ENCODE data around the gene DCLRE1C. TPM values are rescaled to one million over a fixed set of nuclear protein-coding genes. Genes with fewer than 3 reads are reported as not detected.

Gene DCLRE1C
- total and polyA plus RNA-seq, 9 of the 15 experiments (the other 6 are each of a cell fraction or from before 2014, with no cell fraction given) = 8.8 to 22.2 (median 13.9) TPM

DNA sequence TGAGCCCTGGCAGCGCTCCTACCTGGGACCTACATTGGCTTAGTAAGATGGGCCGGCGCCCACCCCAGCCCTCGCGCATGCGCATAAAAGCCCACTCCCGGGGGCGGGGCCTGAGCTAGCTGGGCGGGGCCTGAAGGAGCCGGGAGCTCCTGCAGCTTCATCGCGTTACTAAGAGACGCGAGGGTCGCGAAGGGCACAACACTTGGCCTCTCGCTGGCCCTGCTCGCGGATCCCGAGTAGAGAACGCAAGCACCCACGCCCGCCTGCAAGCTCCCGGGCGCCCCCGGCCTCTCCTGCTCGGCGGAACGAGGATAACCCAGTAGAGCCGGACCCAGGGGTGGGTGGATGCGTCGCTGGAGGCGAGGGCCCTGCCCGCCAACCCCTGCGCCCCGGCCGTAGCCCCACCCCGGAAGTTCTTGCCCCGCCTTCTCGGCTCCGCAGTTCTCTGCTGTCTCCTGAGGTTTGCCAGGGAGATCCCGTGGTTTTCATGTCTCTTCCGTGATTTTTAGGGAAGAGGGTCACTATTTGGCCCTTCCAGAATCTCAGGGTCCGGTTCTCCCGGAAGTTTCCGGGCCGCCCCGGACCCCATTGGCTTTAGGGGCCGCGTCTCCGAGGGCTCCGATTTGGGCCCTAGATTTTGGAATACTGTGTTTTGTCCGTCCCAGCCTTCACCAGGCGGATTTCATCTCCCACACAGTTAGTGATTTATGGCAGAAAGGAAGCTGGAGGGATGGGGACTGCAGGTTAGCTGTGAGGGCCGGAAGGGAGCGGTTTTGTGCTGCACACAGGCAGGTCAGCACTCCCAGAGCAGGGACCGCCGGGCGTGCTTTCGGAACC lies 5.5 kb upstream of the DCLRE1C start, which contains the start of gene MEIG1 (continued):
- TF ChIP-seq MTA3 (IDR thresholded peaks at IDR 0.05; ENCODE audit: borderline replicate concordance) (peak; percentile 64; the same call in 1 of the 2 replicates), ERF (CRISPR knock-in tag; IDR thresholded peaks at IDR 0.05) (no peak), NFXL1 (CRISPR knock-in tag; IDR thresholded peaks at IDR 0.05) (no peak), PRPF4 (IDR thresholded peaks at IDR 0.05; ENCODE audit: insufficient read depth, low read depth, low read length, poor library complexity, severe bottlenecking) (no peak), ATF2 (CRISPR knock-in tag; IDR thresholded peaks at IDR 0.05) (no peak), POLR3G (IDR thresholded peaks at IDR 0.05; ENCODE audit: extremely low read depth, insufficient read length, insufficient replicate concordance) (no peak), RNF219 (CRISPR knock-in tag; IDR thresholded peaks at IDR 0.05) (no peak), CBX1 (IDR thresholded peaks at IDR 0.05; ENCODE audit: low read depth) (no peak; the same call in 1 of the 2 replicates), ZNF280B (CRISPR knock-in tag; IDR thresholded peaks at IDR 0.05) (no peak), EP300 (IDR thresholded peaks at IDR 0.05; ENCODE audit: low read length) (peak; percentile 30; the same call in 1 of the 2 replicates), ZNF717 (CRISPR knock-in tag; IDR thresholded peaks at IDR 0.05) (no peak), GABPB1 (CRISPR knock-in tag; IDR thresholded peaks at IDR 0.05) (peak; percentile 98), DPF2 (IDR thresholded peaks at IDR 0.05) (no peak), FOXP4 (CRISPR knock-in tag; IDR thresholded peaks at IDR 0.05; ENCODE audit: borderline replicate concordance) (no peak), NFATC3 (IDR thresholded peaks at IDR 0.05) (no peak), ELF1 (tag; IDR thresholded peaks at IDR 0.05) (peak; percentile 86), ETS2 (tag; IDR thresholded peaks at IDR 0.05; ENCODE audit: borderline replicate concordance, poor library complexity, severe bottlenecking) (no peak), RFX7 (CRISPR knock-in tag; IDR thresholded peaks at IDR 0.05) (no peak)
